C1 segment of cervical spinal cord (tissue), 14 donors: ENCODE measurements around the gene C5orf15.
"Not testable (repeated sequence)": the region's sequence is repeated elsewhere in the genome, so short reads cannot be mapped to it uniquely, and the experiment has no call there.

ENCODE experiments used
- DNase-seq, 14 donors: peaks; one replicate each; lab custom pipeline; 2025; lab: John Stamatoyannopoulos, UW

Gene C5orf15

GRCh38 chr5:133938929-133939328 is 29.5 kb downstream of the C5orf15 start:
- DNase-seq, result no peak

- DNase-seq, result no peak
These were observed 30.2 kb downstream of the C5orf15 start for GRCh38 chr5:133938039-133938821.

GRCh38 chr5:133937628-133938027 is 30.8 kb downstream of the C5orf15 start:
- not testable (repeated sequence) for DNase-seq

GRCh38 chr5:133936651-133937015 is 31.8 kb downstream of the C5orf15 start:
- DNase-seq, result no peak

GRCh38 chr5:133935991-133936650 is 32.3 kb downstream of the C5orf15 start:
- not testable (repeated sequence) for DNase-seq

- DNase-seq, result no peak
These were observed 32.8 kb downstream of the C5orf15 start for GRCh38 chr5:133935667-133935940.

GRCh38 chr5:133934822-133935666 is 33.4 kb downstream of the C5orf15 start:
- DNase-seq, result no peak

GRCh38 chr5:133934311-133934710 is 34.1 kb downstream of the C5orf15 start:
- DNase-seq, result no peak

GRCh38 chr5:133933670-133934295 is 34.6 kb downstream of the C5orf15 start:
- DNase-seq, result no peak

GRCh38 chr5:133933169-133933509 is 35.3 kb downstream of the C5orf15 start:
- no peak for DNase-seq

- peak in 4 of 14 donors; percentile 10 to 55 (median 33) for DNase-seq
These were observed 35.8 kb downstream of the C5orf15 start for GRCh38 chr5:133932441-133933168.

- no peak for DNase-seq
These were observed 36.9 kb downstream of the C5orf15 start for GRCh38 chr5:133931546-133931945.

- DNase-seq, result no peak
These were observed 37.7 kb downstream of the C5orf15 start for GRCh38 chr5:133930813-133931090.

- peak in 3 of 14 donors; percentile 8 to 30 (median 21) for DNase-seq
These were observed 38.2 kb downstream of the C5orf15 start for GRCh38 chr5:133930061-133930812.

GRCh38 chr5:133928587-133929393 is 39.6 kb downstream of the C5orf15 start:
- DNase-seq, result no peak

- no peak for DNase-seq
These were observed 40.9 kb downstream of the C5orf15 start for GRCh38 chr5:133927300-133928180.

GRCh38 chr5:133926489-133927299 is 41.7 kb downstream of the C5orf15 start:
- no peak for DNase-seq

GRCh38 chr5:133925866-133926488 is 42.4 kb downstream of the C5orf15 start:
- DNase-seq, result no peak
